HCT116 (cell line): ENCODE data around the gene C3orf22. TPM values are rescaled to one million over a fixed set of nuclear protein-coding genes. Genes with fewer than 3 reads are reported as not detected.

Source experiments
- ATAC-seq: fragments of 200-7000 bp; cut with Tn5 transposase; 2 replicates; pipeline ENCODE4 v1.9.1; 2020; ENCODE audit warnings: mild to moderate bottlenecking, moderate library complexity
- BruUV-seq: library from RNA; stranded (reverse); fragments of 400-500 nt; replicated peaks from 2 replicates; lab custom pipeline; 2021; lab: Mats Ljungman, UMichigan
- CTCF ChIA-PET: fragments of 300-600 bp; sonication (Branson Sonifier 250); formaldehyde crosslinking; loops from one replicate; lab custom pipeline; 2021; ENCODE audit warnings: antibody characterized with exemption; lab: Charles Lee
- POLR2A ChIA-PET: fragments of 300-600, 350-600 bp; sonication (Branson Sonifier 250); formaldehyde crosslinking; loops from one replicate; lab custom pipeline; 2021; ENCODE audit warnings: antibody characterized with exemption; lab: Charles Lee
- RAD21 ChIA-PET, 2 experiments: fragments of 300-600 bp; sonication (Branson Sonifier 250); formaldehyde crosslinking; loops; one replicate each; lab custom pipeline; 2023; ENCODE audit warnings: low total read pairs in 2 of 2; ENCODE audit not compliant: uncharacterized antibody in 2 of 2, unreplicated experiment in 2 of 2, low non-redundant PET in 1 of 2; lab: Charles Lee
- DNase-seq: peaks from one replicate; pipeline ENCODE4 v3.0.0-alpha.2; 2010; ENCODE audit warnings: low read depth, low spot score
- H2AFZ ChIP-seq: fragments of 200-600 bp; shearing (Covaris generic), sonication (generic); 2 replicates; pipeline ENCODE4 v1.6.1; 2017; ENCODE audit warnings: low read depth, mixed run types, mixed read lengths, antibody characterized with exemption, low read length; ENCODE audit not compliant: poor library complexity, severe bottlenecking
- H3K27ac ChIP-seq: 2 replicates; pipeline ENCODE4 v1.5.1; 2012; ENCODE audit warnings: low read depth, low read length
- H3K27me3 ChIP-seq: fragments of 200-600 bp; sonication (generic); 2 replicates; pipeline ENCODE4 v1.6.1; 2016; ENCODE audit warnings: mixed run types, low read length, mixed read lengths; ENCODE audit not compliant: insufficient read depth
- H3K36me3 ChIP-seq, 2 experiments: fragments of 200-500 bp in 1 of 2; fragments of 200-600 bp in 1 of 2; sonication (Bioruptor generic) in 1 of 2; sonication (generic) in 1 of 2; 2 replicates each; pipeline versions ENCODE4 v1.5.1 to v1.6.1; 2014 to 2016; ENCODE audit warnings: low read length in 2 of 2, inconsistent platforms in 1 of 2, mixed read lengths in 1 of 2, mixed run types in 1 of 2; ENCODE audit not compliant: insufficient read depth in 2 of 2, control insufficient read depth in 1 of 2
- H3K4me1 ChIP-seq, 2 experiments: fragments of 200-600 bp in 1 of 2; sonication (generic) in 1 of 2; 2 replicates each; pipeline versions ENCODE4 v1.5.1 to v1.6.1; 2012 to 2017; ENCODE audit warnings: low read length in 2 of 2, inconsistent platforms in 1 of 2, mild to moderate bottlenecking in 1 of 2, mixed read lengths in 1 of 2, mixed run types in 1 of 2, moderate library complexity in 1 of 2; ENCODE audit not compliant: insufficient read depth in 2 of 2, control insufficient read depth in 1 of 2
- H3K4me2 ChIP-seq: fragments of 200-600 bp; sonication (generic); 2 replicates; pipeline ENCODE4 v1.6.1; 2017; ENCODE audit warnings: mixed run types, low read length, mixed read lengths
- H3K4me3 ChIP-seq, 2 experiments: fragments of 200-600 bp in 1 of 2; sonication (generic) in 1 of 2; replicated peaks in 1 of 2; 2 replicates each; pipeline ENCODE4 v1.5.1; 2011 to 2016; ENCODE audit warnings: low read length in 2 of 2, control low read depth in 1 of 2, low read depth in 1 of 2, mild to moderate bottlenecking in 1 of 2, mixed read lengths in 1 of 2, mixed run types in 1 of 2
- H3K79me2 ChIP-seq: fragments of 200-600 bp; sonication (generic); 2 replicates; pipeline ENCODE4 v1.6.1; 2017; ENCODE audit warnings: mild to moderate bottlenecking, mixed run types, low read length, moderate library complexity, mixed read lengths; ENCODE audit not compliant: insufficient read depth
- H3K9ac ChIP-seq: fragments of 200-600 bp; sonication (generic); 2 replicates; pipeline ENCODE4 v1.6.1; 2016; ENCODE audit warnings: low read length, mixed read lengths
- H3K9me2 ChIP-seq: fragments of 200-600 bp; sonication (generic), shearing (Covaris generic); 2 replicates; pipeline ENCODE4 v1.6.1; 2017; ENCODE audit warnings: mixed run types, mild to moderate bottlenecking, moderate library complexity; ENCODE audit not compliant: insufficient read depth
- H3K9me3 ChIP-seq, 2 experiments: fragments of 200-500 bp in 1 of 2; fragments of 200-600 bp in 1 of 2; sonication (Bioruptor generic) in 1 of 2; sonication (generic) in 1 of 2; 2 replicates each; pipeline ENCODE4 v1.6.1; 2014 to 2017; ENCODE audit warnings: low read length in 2 of 2, mixed read lengths in 2 of 2, inconsistent platforms in 1 of 2, low read depth in 1 of 2, mild to moderate bottlenecking in 1 of 2, mixed run types in 1 of 2, moderate library complexity in 1 of 2; ENCODE audit not compliant: control insufficient read depth in 1 of 2, insufficient read depth in 1 of 2
- H4K20me1 ChIP-seq: fragments of 200-600 bp; sonication (generic), shearing (Covaris generic); 2 replicates; pipeline ENCODE4 v1.6.1; 2017; ENCODE audit warnings: mixed run types, mild to moderate bottlenecking, moderate library complexity; ENCODE audit not compliant: insufficient read depth
- ATF3 ChIP-seq: IDR thresholded peaks from 2 replicates; pipeline ENCODE4 v1.6.1; 2012
- CBX3 ChIP-seq: IDR thresholded peaks from 2 replicates; pipeline ENCODE4 v1.6.1; 2012; ENCODE audit warnings: low read depth
- CEBPB ChIP-seq: IDR thresholded peaks from 2 replicates; pipeline ENCODE4 v1.6.1; 2012; ENCODE audit warnings: low read depth
- CTCF ChIP-seq, 3 experiments: fragments of 200-600 bp in 1 of 3; sonication (generic) in 1 of 3; IDR thresholded peaks in 2 of 3; conservative IDR thresholded peaks in 1 of 3; 2 replicates each; pipeline ENCODE4 v1.5.1; 2012 to 2017; ENCODE audit warnings: low read depth in 2 of 3, low read length in 2 of 3, antibody characterized with exemption in 1 of 3, borderline replicate concordance in 1 of 3, control low read depth in 1 of 3, mild to moderate bottlenecking in 1 of 3, mixed read lengths in 1 of 3, mixed run types in 1 of 3, moderate library complexity in 1 of 3; ENCODE audit not compliant: insufficient read depth in 1 of 3
- EGR1 ChIP-seq: IDR thresholded peaks from 2 replicates; pipeline ENCODE4 v1.6.1; 2012; ENCODE audit warnings: low read depth
- EZH2 ChIP-seq: fragments of 200-600 bp; sonication (generic); IDR thresholded peaks from 2 replicates; pipeline ENCODE4 v1.6.1; 2017; ENCODE audit warnings: antibody characterized with exemption, mixed run types
- POLR2A ChIP-seq: IDR thresholded peaks from 2 replicates; pipeline ENCODE4 v1.7.0; 2011; ENCODE audit warnings: borderline replicate concordance; ENCODE audit not compliant: insufficient read depth, insufficient read length; ENCODE audit errors: extremely low read depth
- POLR2AphosphoS5 ChIP-seq: IDR thresholded peaks from 2 replicates; pipeline ENCODE4 v1.6.1; 2011; ENCODE audit warnings: mild to moderate bottlenecking, low read depth, low read length, moderate library complexity
- RAD21 ChIP-seq: IDR thresholded peaks from 2 replicates; pipeline ENCODE4 v1.6.1; 2012; ENCODE audit warnings: low read depth, mild to moderate bottlenecking
- SRF ChIP-seq: IDR thresholded peaks from 2 replicates; pipeline ENCODE4 v1.6.1; 2012; ENCODE audit warnings: low read depth
- TCF7L2 ChIP-seq: IDR thresholded peaks from 2 replicates; pipeline ENCODE4 v1.7.0; 2011; ENCODE audit warnings: borderline replicate concordance, inconsistent platforms; ENCODE audit not compliant: insufficient read depth, insufficient read length; ENCODE audit errors: extremely low read depth
- ZFX ChIP-seq: fragments of 450-650 bp; IDR thresholded peaks from 2 replicates; pipeline ENCODE4 v1.6.1; 2017
- intact Hi-C: fragments of 100-400 bp; cut with micrococcal nuclease; formaldehyde crosslinking; loops from 2 replicates; pipeline ENCODE4 v1.10.0; 2022
- total RNA-seq: library from RNA; stranded (reverse); gene quantifications from one replicate; pipeline ENCODE4 v1.2.1, GENCODE V29; 2021; ENCODE audit not compliant: unreplicated experiment

C3orf22 gene
- total RNA-seq, 1 experiment from 2014 or later = not detected

- no peaks in the 10 kb centered on the region for H3K27me3 ChIP-seq
- no TSS peak for BruUV-seq
- H3K4me2 ChIP-seq = no peak overlapping the region
- H3K4me1 ChIP-seq = no peaks in the 10 kb centered on the region
- H4K20me1 ChIP-seq = no peaks in the 10 kb centered on the region
- H3K9ac ChIP-seq = no peak overlapping the region
- intact Hi-C loops = no loop called here
- H3K79me2 ChIP-seq = no peaks in the 10 kb centered on the region
- H3K36me3 ChIP-seq = no peaks in the 10 kb centered on the region
- no peaks in the 10 kb centered on the region for H3K9me2 ChIP-seq
- no peak overlapping the region for H3K4me3 ChIP-seq
- ATAC-seq (peak; percentile 82), DNase-seq (no peak)
- TF ChIP-seq EGR1 = no peak
- no peak for TF ChIP-seq CEBPB
- TF ChIP-seq ZFX = no peak
- no peak for TF ChIP-seq SRF
- TF ChIP-seq POLR2A = no peak
- no peak for TF ChIP-seq ATF3
- no peak for TF ChIP-seq TCF7L2
- TF ChIP-seq RAD21 = peak; percentile 40
- TF ChIP-seq POLR2AphosphoS5 = no peak
- peak; percentile 16 to 23 (median 21); a peak in 2 of 6 replicates for TF ChIP-seq CTCF (IDR thresholded peaks at IDR 0.05 in 2 of 3, conservative IDR thresholded peaks at IDR 0.05 in 1 of 3; ENCODE audit: borderline replicate concordance in 1 of 3, insufficient read depth in 1 of 3, low read depth in 2 of 3, low read length in 2 of 3)
- no peak for TF ChIP-seq CBX3
- no peak for TF ChIP-seq EZH2
- TF ChIP-seq, all 23 proteins: peak for 2
- Histone ChIP-seq H2AFZ (no peak overlapping the region), H3K27ac (no peak overlapping the region), H3K9me3 (no peaks in the 10 kb centered on the region)
- CTCF ChIA-PET = no interaction called here
- RAD21 ChIA-PET = no interaction called here
- POLR2A ChIA-PET = no interaction called here
Observed at GRCh38 chr3:126567696-126568438, 9.1 kb upstream of the C3orf22 start.
